VCaP (cell line): ENCODE results near the gene ATRN.
A peak's percentile ranks its signal among the peaks of the same experiment; 100 is the strongest.
"Not testable (repeated sequence)": the region's sequence is repeated elsewhere in the genome, so short reads cannot be mapped to it uniquely, and the experiment has no call there.

ENCODE experiments used
- H3K27ac ChIP-seq: fragments of 450-650 bp; 2 replicates; pipeline ENCODE4 v1.5.1; 2017
- CTCF ChIP-seq: fragments of 450-650 bp; conservative IDR thresholded peaks from 2 replicates; pipeline ENCODE4 v1.5.1; 2017; ENCODE audit warnings: mild to moderate bottlenecking, moderate library complexity

ATRN gene

GRCh38 chr20:3470208-3470626 is 601 bp upstream of the ATRN start:
- H3K27ac ChIP-seq = peak overlapping the region; percentile 88
- TF ChIP-seq CTCF = no peak

GRCh38 chr20:3471397-3472021 is 691 bp downstream of the ATRN start:
- peak overlapping the region; percentile 88 for H3K27ac ChIP-seq
- TF ChIP-seq CTCF = no peak

GRCh38 chr20:3472105-3472504 is 1.3 kb downstream of the ATRN start:
- H3K27ac ChIP-seq = peak overlapping the region; percentile 88; the same call in 1 of the 2 replicates

GRCh38 chr20:3473324-3473723 is 2.5 kb downstream of the ATRN start:
- no peak for TF ChIP-seq CTCF
- no peak overlapping the region; the same call in 1 of the 2 replicates for H3K27ac ChIP-seq

More at GRCh38 chr20:3472105-3472504, 1.3 kb downstream of the ATRN start:
- TF ChIP-seq CTCF = no peak

GRCh38 chr20:3473944-3474343 is 3.1 kb downstream of the ATRN start:
- no peak for TF ChIP-seq CTCF
- no peak overlapping the region for H3K27ac ChIP-seq

- not testable (repeated sequence) for H3K27ac ChIP-seq
These were observed 6.4 kb downstream of the ATRN start for GRCh38 chr20:3477003-3477860.

GRCh38 chr20:3477861-3478544 is 7.2 kb downstream of the ATRN start:
- H3K27ac ChIP-seq = no peak overlapping the region
- no peak for TF ChIP-seq CTCF
